HEK293 (cell line): ENCODE results near the gene CAPN10.

ENCODE experiments used
- KLF1 ChIP-seq: fragments of 450-650 bp; formaldehyde crosslinking; IDR thresholded peaks from 2 replicates; pipeline ENCODE4 v1.5.1; 2016; ENCODE audit warnings: missing biosample characterization, missing genetic modification characterization
- SP7 ChIP-seq: fragments of 450-650 bp; formaldehyde crosslinking; IDR thresholded peaks from 2 replicates; pipeline ENCODE4 v1.5.1; 2016; ENCODE audit warnings: missing biosample characterization, missing genetic modification characterization
- TCF7L2 ChIP-seq: IDR thresholded peaks from 2 replicates; pipeline ENCODE4 v1.6.1; 2011; ENCODE audit warnings: low read depth, mild to moderate bottlenecking, inconsistent platforms, low read length, moderate library complexity, borderline replicate concordance
- YY1 ChIP-seq: fragments of 450-650 bp; formaldehyde crosslinking; IDR thresholded peaks from 2 replicates; pipeline ENCODE4 v1.5.1; 2018; ENCODE audit warnings: missing biosample characterization, missing genetic modification characterization
- YY2 ChIP-seq: fragments of 450-650 bp; formaldehyde crosslinking; IDR thresholded peaks from 2 replicates; pipeline ENCODE4 v1.5.1; 2016; ENCODE audit warnings: missing biosample characterization, missing genetic modification characterization
- ZNF138 ChIP-seq: fragments of 450-650 bp; formaldehyde crosslinking; IDR thresholded peaks from 2 replicates; pipeline ENCODE4 v1.5.1; 2016; ENCODE audit warnings: missing biosample characterization, missing genetic modification characterization, borderline replicate concordance
- ZNF274 ChIP-seq, 2 experiments: fragments of 200-500 bp in 1 of 2; fragments of 450-650 bp in 1 of 2; sonication (Bioruptor generic) in 1 of 2; formaldehyde crosslinking in 1 of 2; IDR thresholded peaks; 2 replicates each; pipeline versions ENCODE4 v1.5.1 to v1.6.1; 2014 to 2016; ENCODE audit warnings: borderline replicate concordance in 1 of 2, inconsistent platforms in 1 of 2, low read length in 1 of 2, missing biosample characterization in 1 of 2, missing genetic modification characterization in 1 of 2
- ZNF311 ChIP-seq: fragments of 450-650 bp; formaldehyde crosslinking; IDR thresholded peaks from 2 replicates; pipeline ENCODE4 v1.5.1; 2017; ENCODE audit warnings: missing biosample characterization, missing genetic modification characterization, borderline replicate concordance
- ZNF677 ChIP-seq: fragments of 450-650 bp; IDR thresholded peaks from 2 replicates; pipeline ENCODE4 v1.5.0; 2018; ENCODE audit warnings: missing biosample characterization, mild to moderate bottlenecking, missing genetic modification characterization, moderate library complexity
- ZNF747 ChIP-seq: fragments of 450-650 bp; formaldehyde crosslinking; IDR thresholded peaks from 2 replicates; pipeline ENCODE4 v1.5.1; 2016; ENCODE audit warnings: missing biosample characterization, missing genetic modification characterization
- TF ChIP-seq, protein P1 (sequence below): fragments of 450-650 bp; formaldehyde crosslinking; IDR thresholded peaks from 2 replicates; pipeline ENCODE4 v1.5.1; 2016; ENCODE audit warnings: missing biosample characterization, missing genetic modification characterization
- TF ChIP-seq, protein P2 (sequence below): fragments of 450-650 bp; formaldehyde crosslinking; IDR thresholded peaks from 2 replicates; pipeline ENCODE4 v1.5.1; 2016; ENCODE audit warnings: missing biosample characterization, missing genetic modification characterization

DNA sequence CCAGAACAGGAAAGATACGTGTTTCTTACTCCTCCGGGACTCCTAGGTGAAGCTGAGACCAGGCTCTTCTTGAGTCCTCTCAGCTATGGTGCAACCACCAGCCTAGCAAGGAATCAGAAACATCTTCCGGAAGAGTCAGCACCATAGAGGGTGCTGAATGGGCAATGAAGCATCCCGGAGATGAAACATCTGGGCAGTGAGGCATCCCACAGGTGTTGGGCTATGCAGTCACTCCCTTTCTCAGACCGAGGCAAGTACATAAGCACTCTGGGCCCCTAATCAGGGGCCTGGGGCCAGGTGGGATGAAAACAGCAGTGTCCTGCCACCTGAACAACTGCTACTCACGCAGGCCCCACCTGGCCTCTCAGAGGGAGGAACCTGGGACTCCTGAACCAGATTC is 1.4 kb upstream of the CAPN10 start:
- TF ChIP-seq, protein P1, sequence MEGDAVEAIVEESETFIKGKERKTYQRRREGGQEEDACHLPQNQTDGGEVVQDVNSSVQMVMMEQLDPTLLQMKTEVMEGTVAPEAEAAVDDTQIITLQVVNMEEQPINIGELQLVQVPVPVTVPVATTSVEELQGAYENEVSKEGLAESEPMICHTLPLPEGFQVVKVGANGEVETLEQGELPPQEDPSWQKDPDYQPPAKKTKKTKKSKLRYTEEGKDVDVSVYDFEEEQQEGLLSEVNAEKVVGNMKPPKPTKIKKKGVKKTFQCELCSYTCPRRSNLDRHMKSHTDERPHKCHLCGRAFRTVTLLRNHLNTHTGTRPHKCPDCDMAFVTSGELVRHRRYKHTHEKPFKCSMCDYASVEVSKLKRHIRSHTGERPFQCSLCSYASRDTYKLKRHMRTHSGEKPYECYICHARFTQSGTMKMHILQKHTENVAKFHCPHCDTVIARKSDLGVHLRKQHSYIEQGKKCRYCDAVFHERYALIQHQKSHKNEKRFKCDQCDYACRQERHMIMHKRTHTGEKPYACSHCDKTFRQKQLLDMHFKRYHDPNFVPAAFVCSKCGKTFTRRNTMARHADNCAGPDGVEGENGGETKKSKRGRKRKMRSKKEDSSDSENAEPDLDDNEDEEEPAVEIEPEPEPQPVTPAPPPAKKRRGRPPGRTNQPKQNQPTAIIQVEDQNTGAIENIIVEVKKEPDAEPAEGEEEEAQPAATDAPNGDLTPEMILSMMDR (tag by site-specific recombination) = no peak
- TF ChIP-seq ZNF274 (IDR thresholded peaks at IDR 0.05; ENCODE audit: low read length) (no peak), ZNF274 (tag by site-specific recombination; IDR thresholded peaks at IDR 0.05; ENCODE audit: borderline replicate concordance) (no peak), TCF7L2 (no peak), ZNF747 (tag by site-specific recombination) (no peak), ZNF138 (no peak), ZNF677 (tag by site-specific recombination) (no peak), ZNF311 (tag by site-specific recombination) (no peak), YY1 (tag by site-specific recombination) (no peak), YY2 (no peak), SP7 (tag by site-specific recombination) (no peak), KLF1 (tag by site-specific recombination) (no peak)
- TF ChIP-seq, protein P2, sequence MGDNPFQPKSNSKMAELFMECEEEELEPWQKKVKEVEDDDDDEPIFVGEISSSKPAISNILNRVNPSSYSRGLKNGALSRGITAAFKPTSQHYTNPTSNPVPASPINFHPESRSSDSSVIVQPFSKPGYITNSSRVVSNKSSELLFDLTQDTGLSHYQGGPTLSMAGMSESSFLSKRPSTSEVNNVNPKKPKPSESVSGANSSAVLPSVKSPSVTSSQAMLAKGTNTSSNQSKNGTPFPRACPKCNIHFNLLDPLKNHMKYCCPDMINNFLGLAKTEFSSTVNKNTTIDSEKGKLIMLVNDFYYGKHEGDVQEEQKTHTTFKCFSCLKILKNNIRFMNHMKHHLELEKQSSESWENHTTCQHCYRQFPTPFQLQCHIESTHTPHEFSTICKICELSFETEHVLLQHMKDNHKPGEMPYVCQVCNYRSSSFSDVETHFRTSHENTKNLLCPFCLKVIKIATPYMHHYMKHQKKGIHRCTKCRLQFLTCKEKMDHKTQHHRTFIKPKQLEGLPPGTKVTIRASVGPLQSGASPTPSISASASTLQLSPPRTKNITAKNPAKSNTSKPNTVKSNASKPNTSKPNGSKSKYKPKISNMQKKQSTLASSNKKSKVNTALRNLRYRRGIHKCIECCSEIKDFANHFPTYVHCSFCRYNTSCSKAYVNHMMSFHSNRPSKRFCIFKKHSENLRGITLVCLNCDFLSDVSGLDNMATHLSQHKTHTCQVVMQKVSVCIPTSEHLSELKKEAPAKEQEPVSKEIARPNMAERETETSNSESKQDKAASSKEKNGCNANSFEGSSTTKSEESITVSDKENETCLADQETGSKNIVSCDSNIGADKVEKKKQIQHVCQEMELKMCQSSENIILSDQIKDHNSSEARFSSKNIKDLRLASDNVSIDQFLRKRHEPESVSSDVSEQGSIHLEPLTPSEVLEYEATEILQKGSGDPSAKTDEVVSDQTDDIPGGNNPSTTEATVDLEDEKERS = no peak
